A549 (cell line): ENCODE data around the gene EPHB1. TPM values are rescaled to one million over a fixed set of nuclear protein-coding genes. Genes with fewer than 3 reads are reported as not detected.

ENCODE experiments used
- ATAC-seq, 2 experiments: fragments of 200-7000 bp in 1 of 2; fragments of >200 bp in 1 of 2; cut with Nextera tagmentation in 1 of 2; cut with Tn5 transposase in 1 of 2; 3 replicates each; pipeline versions ENCODE4 v1.8.0 to v1.9.1; 2018 to 2020; ENCODE audit warnings: mild to moderate bottlenecking in 1 of 2, moderate library complexity in 1 of 2
- CTCF ChIA-PET: fragments of 300-600 bp; sonication (Branson Sonifier 250); formaldehyde crosslinking; extraction: SDS; loops from one replicate; lab custom pipeline; 2021; ENCODE audit warnings: antibody characterized with exemption, inconsistent platforms; lab: Yijun Ruan, JAX
- POLR2A ChIA-PET: fragments of 350-600 bp; formaldehyde crosslinking; extraction: SDS; loops from one replicate; lab custom pipeline; 2021; ENCODE audit warnings: antibody characterized with exemption, inconsistent platforms; lab: Yijun Ruan, JAX
- DNase-seq, 2 experiments: peaks; one replicate each; pipeline versions ENCODE4 v3.0.0 to v3.0.0-alpha.2; 2011 to 2016; ENCODE audit warnings: low read depth in 1 of 2, low spot score in 1 of 2
- FAIRE-seq: peaks from 2 replicates; lab custom pipeline; 2011; peaks lifted over from hg19 to GRCh38; lab: Jason Lieb, UNC
- H3K27ac ChIP-seq, 2 experiments: fragments of >200 bp; sonication (Bioruptor Twin); formaldehyde crosslinking; 3 replicates each; pipeline ENCODE4 v1.5.1; 2016 to 2017
- H3K4me1 ChIP-seq: fragments of >200 bp; sonication (Bioruptor Twin); formaldehyde crosslinking; 3 replicates; pipeline ENCODE4 v1.6.1; 2016
- H3K4me2 ChIP-seq: fragments of >200 bp; sonication (Bioruptor Twin); formaldehyde crosslinking; 3 replicates; pipeline ENCODE4 v1.6.1; 2016
- H3K4me3 ChIP-seq: fragments of >200 bp; sonication (Bioruptor Twin); formaldehyde crosslinking; 3 replicates; pipeline ENCODE4 v1.5.1; 2016
- H3K9me3 ChIP-seq: fragments of >200 bp; sonication (Bioruptor Twin); formaldehyde crosslinking; 3 replicates; pipeline ENCODE4 v1.6.1; 2016
- BHLHE40 ChIP-seq: IDR thresholded peaks from 2 replicates; pipeline ENCODE4 v1.6.1; 2012; ENCODE audit warnings: low read depth, low read length, inconsistent platforms
- CBX2 ChIP-seq: fragments of 200-600 bp; sonication (generic); IDR thresholded peaks from 2 replicates; pipeline ENCODE4 v1.6.1; 2016; ENCODE audit warnings: low read depth, mild to moderate bottlenecking, borderline replicate concordance
- CBX8 ChIP-seq: fragments of 200-600 bp; sonication (generic); IDR thresholded peaks from 2 replicates; pipeline ENCODE4 v1.6.1; 2016
- CHD4 ChIP-seq: fragments of 200-600 bp; sonication (generic); IDR thresholded peaks from 2 replicates; pipeline ENCODE4 v1.6.1; 2016; ENCODE audit warnings: antibody characterized with exemption, mild to moderate bottlenecking, borderline replicate concordance
- EHF ChIP-seq: fragments of 250-450 bp; sonication (Bioruptor Pico); IDR thresholded peaks from 2 replicates; pipeline ENCODE4 v1.5.0; 2020; ENCODE audit warnings: mild to moderate bottlenecking
- EHMT2 ChIP-seq: fragments of 200-600 bp; sonication (generic); IDR thresholded peaks from 2 replicates; pipeline ENCODE4 v1.6.1; 2016; ENCODE audit warnings: antibody characterized with exemption, low read depth, mild to moderate bottlenecking, moderate library complexity
- FOSB ChIP-seq: fragments of 250-450 bp; sonication (Bioruptor Pico); IDR thresholded peaks from 2 replicates; pipeline ENCODE4 v1.5.0; 2020; ENCODE audit warnings: mild to moderate bottlenecking, moderate library complexity
- FOXS1 ChIP-seq: fragments of 250-450 bp; sonication (Bioruptor Pico); IDR thresholded peaks from 2 replicates; pipeline ENCODE4 v1.5.0; 2020; ENCODE audit warnings: mild to moderate bottlenecking, moderate library complexity
- GATA3 ChIP-seq: IDR thresholded peaks from 2 replicates; pipeline ENCODE4 v1.6.1; 2012; ENCODE audit warnings: borderline replicate concordance
- HOXA7 ChIP-seq: fragments of 250-450 bp; sonication (Bioruptor Pico); IDR thresholded peaks from 2 replicates; pipeline ENCODE4 v1.5.0; 2020; ENCODE audit warnings: mild to moderate bottlenecking, moderate library complexity
- JUN ChIP-seq, 2 experiments: fragments of >200 bp; sonication (Bioruptor Twin); formaldehyde crosslinking; IDR thresholded peaks; 2 replicates in 1 of 2; 3 replicates in 1 of 2; pipeline ENCODE4 v1.6.1; 2016 to 2017
- KDM1A ChIP-seq: fragments of 200-600 bp; sonication (generic); IDR thresholded peaks from 2 replicates; pipeline ENCODE4 v1.6.1; 2016; ENCODE audit warnings: low read depth, mild to moderate bottlenecking
- KDM5A ChIP-seq: fragments of 200-600 bp; sonication (generic); IDR thresholded peaks from 2 replicates; pipeline ENCODE4 v1.6.1; 2016; ENCODE audit warnings: antibody characterized with exemption, mild to moderate bottlenecking
- NFE2L2 ChIP-seq: fragments of 150-350 bp; conservative IDR thresholded peaks from 2 replicates; pipeline ENCODE4 v1.6.1; 2014; ENCODE audit warnings: low read length
- PHF8 ChIP-seq: fragments of 200-600 bp; sonication (generic); IDR thresholded peaks from 2 replicates; pipeline ENCODE4 v1.6.1; 2016; ENCODE audit warnings: low read depth, mild to moderate bottlenecking, antibody characterized with exemption, moderate library complexity, borderline replicate concordance
- RAD21 ChIP-seq, 2 experiments: fragments of >200 bp in 1 of 2; sonication (Bioruptor Twin) in 1 of 2; formaldehyde crosslinking in 1 of 2; IDR thresholded peaks in 1 of 2; conservative IDR thresholded peaks in 1 of 2; 2 replicates in 1 of 2; 3 replicates in 1 of 2; pipeline ENCODE4 v1.6.1; 2012 to 2018; ENCODE audit warnings: inconsistent platforms in 1 of 2
- RCOR1 ChIP-seq: fragments of 150-350 bp; IDR thresholded peaks from 2 replicates; pipeline ENCODE4 v1.6.1; 2014; ENCODE audit warnings: antibody characterized with exemption, low read length, low read depth
- RNF2 ChIP-seq: fragments of 200-600 bp; sonication (generic); IDR thresholded peaks from 2 replicates; pipeline ENCODE4 v1.6.1; 2016; ENCODE audit warnings: low read depth, mild to moderate bottlenecking, antibody characterized with exemption, moderate library complexity, borderline replicate concordance
- TFCP2L1 ChIP-seq: fragments of 250-450 bp; sonication (Bioruptor Pico); IDR thresholded peaks from 2 replicates; pipeline ENCODE4 v1.5.0; 2021; ENCODE audit warnings: mild to moderate bottlenecking
- TP53 ChIP-seq: fragments of 250-450 bp; sonication (Bioruptor Pico); IDR thresholded peaks from 2 replicates; pipeline ENCODE4 v1.5.0; 2021; ENCODE audit warnings: mild to moderate bottlenecking, moderate library complexity
- ZC3H11A ChIP-seq: fragments of 450-650 bp; IDR thresholded peaks from 2 replicates; pipeline ENCODE4 v1.6.1; 2014; ENCODE audit warnings: antibody characterized with exemption, mild to moderate bottlenecking
- ZFP36 ChIP-seq: fragments of 450-650 bp; IDR thresholded peaks from 2 replicates; pipeline ENCODE4 v1.6.1; 2014; ENCODE audit warnings: borderline replicate concordance; ENCODE audit not compliant: partially characterized antibody
- ZNF302 ChIP-seq: fragments of 250-450 bp; sonication (Bioruptor Pico); IDR thresholded peaks from 2 replicates; pipeline ENCODE4 v1.9.0; 2021; ENCODE audit warnings: inconsistent platforms, mild to moderate bottlenecking, moderate library complexity
- ZSCAN20 ChIP-seq: fragments of 250-450 bp; sonication (Bioruptor Pico); IDR thresholded peaks from 2 replicates; pipeline ENCODE4 v1.8.0; 2022; ENCODE audit warnings: mild to moderate bottlenecking, moderate library complexity
- WGBS: methylation state at CpG from one replicate; pipeline ENCODE4 v1.1.6; 2017; ENCODE audit errors: missing lambda C conversion rate; 5-methylcytosine and 5-hydroxymethylcytosine counted together
- polyA plus RNA-seq, 4 experiments: library from polyadenylated mRNA; depleted of rRNA in 3 of 4; stranded (reverse); fragments of >200 nt; fragmentation: RNase III in 1 of 4; extraction: RNeasy Plus Mini Kit Qiagen cat#74134 plus additional on column Dnase treatment in 1 of 4; gene quantifications; 2 replicates in 3 of 4; 3 replicates in 1 of 4; pipeline ENCODE4 v1.2.3, GENCODE V29; 2011 to 2017
- TF ChIP-seq, protein P1 (sequence below): fragments of 250-450 bp; sonication (Bioruptor Pico); IDR thresholded peaks from 2 replicates; pipeline ENCODE4 v1.5.0; 2020; ENCODE audit warnings: low read depth, mild to moderate bottlenecking, moderate library complexity
- TF ChIP-seq, protein P2 (sequence below): IDR thresholded peaks from 2 replicates; pipeline ENCODE4 v1.6.1; 2012
- TF ChIP-seq, protein P3 (sequence below): fragments of >200 bp; sonication (Bioruptor Twin); formaldehyde crosslinking; IDR thresholded peaks from 3 replicates; pipeline ENCODE4 v1.5.1; 2016

EPHB1 gene
- polyA plus RNA-seq, 2 of the 4 experiments (the other 2 are of a cell fraction): 0.18 to 0.21 TPM

DNA sequence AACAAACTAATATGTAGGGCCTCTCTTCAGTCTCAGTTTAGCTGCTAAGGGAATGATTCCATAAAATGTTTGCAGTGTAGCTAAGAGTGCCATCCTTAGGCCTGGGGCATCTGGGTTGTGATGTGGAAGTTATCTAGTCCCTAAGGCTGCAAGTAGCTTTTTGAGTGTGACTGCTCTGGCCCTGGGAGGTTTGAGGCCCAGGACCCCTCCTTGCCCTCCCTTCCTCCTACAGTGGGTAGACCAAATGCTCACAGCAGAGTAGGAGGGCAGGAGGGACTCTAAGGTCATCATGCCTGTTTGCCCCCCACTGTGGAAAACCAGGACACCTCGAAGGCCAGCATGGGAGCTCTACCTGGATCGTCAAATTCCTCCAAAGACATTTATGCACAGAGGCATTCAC lies 115.0 kb downstream of the EPHB1 start:
- WGBS: 6% methylated on average over 2 of the region's 2 CpGs
- no peak overlapping the region for H3K4me3 ChIP-seq

DNA sequence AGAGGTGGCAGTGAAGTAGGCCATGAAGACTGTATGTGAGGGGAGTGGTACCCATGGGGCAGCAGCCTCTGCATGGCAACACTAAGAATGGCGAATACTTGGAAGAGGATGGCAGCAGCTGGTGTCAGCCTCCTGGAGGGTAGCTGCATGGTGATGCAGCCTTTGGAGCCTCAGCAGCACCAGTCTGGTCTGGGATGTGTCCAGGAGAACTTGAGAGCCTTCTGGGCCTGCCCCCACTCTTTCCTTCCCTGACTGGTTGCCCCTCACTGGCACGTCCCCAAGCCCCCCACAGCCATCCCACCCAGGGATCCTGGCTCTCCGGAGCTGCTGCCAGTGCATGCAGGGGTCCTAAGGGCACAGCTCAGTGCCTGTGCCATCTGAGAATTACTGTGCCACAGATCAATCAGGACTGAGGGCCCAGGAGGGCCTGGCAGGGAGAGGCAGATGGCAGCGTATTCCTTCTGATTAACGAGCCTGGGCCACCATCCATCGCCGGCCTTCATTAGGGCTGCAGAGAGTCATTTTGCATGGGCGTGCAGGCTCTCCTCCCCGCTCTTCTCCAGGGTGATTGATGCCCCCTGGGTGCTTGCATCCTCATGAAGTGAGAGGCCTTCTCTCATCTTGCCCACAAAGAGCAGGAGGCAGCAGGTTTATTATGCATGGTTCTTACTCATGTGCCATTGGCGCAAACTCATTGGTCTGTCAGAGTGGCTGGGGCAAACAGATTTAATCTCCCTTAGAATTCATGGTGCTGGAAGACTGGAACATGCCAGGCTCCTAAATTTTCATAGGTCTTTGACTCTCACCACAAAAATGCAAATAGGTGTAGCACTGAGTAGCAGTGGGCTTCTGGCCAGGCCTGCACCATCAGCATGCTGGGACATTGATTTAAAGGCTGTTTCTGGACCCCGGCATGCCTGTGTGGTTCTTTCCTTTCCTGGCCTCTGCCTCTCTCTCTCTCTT lies 116.8 kb downstream of the EPHB1 start:
- WGBS: 50% methylated on average over 3 of the region's 11 CpGs
- Histone ChIP-seq H3K4me2 (no peak overlapping the region), H3K4me1 (no peaks in the 10 kb centered on the region), H3K9me3 (no peaks in the 10 kb centered on the region), H3K4me3 (no peak overlapping the region), H3K27ac (no peak overlapping the region)
- DNase-seq (no peak), ATAC-seq (no peak), FAIRE-seq (no peak)
- ChIA-PET POLR2A (no interaction called here), CTCF (no interaction called here)
- TF ChIP-seq ZSCAN20 (CRISPR knock-in tag): no peak
- TF ChIP-seq CHD4: no peak
- TF ChIP-seq HOXA7 (CRISPR knock-in tag): no peak
- TF ChIP-seq ZC3H11A: no peak
- TF ChIP-seq PHF8: no peak

More for the DNA sequence above, 115.0 kb downstream of the EPHB1 start:
- no peak for FAIRE-seq
- Histone ChIP-seq H3K4me2 (no peak overlapping the region), H3K4me1 (no peaks in the 10 kb centered on the region)
- POLR2A ChIA-PET: no interaction called here
- CTCF ChIA-PET: no interaction called here
- no peak for DNase-seq
- TF ChIP-seq GATA3 (no peak), CHD4 (no peak), ZC3H11A (no peak), RNF2 (no peak), FOXS1 (CRISPR knock-in tag) (no peak), TP53 (no peak), TFCP2L1 (no peak), ZNF302 (CRISPR knock-in tag) (no peak), EHF (no peak), RAD21 (conservative IDR thresholded peaks at IDR 0.05 in 1 of 2, IDR thresholded peaks at IDR 0.05 in 1 of 2) (no peak), RCOR1 (no peak), EHMT2 (no peak), ZFP36 (no peak), NFE2L2 (no peak)
- TF ChIP-seq, protein P1, sequence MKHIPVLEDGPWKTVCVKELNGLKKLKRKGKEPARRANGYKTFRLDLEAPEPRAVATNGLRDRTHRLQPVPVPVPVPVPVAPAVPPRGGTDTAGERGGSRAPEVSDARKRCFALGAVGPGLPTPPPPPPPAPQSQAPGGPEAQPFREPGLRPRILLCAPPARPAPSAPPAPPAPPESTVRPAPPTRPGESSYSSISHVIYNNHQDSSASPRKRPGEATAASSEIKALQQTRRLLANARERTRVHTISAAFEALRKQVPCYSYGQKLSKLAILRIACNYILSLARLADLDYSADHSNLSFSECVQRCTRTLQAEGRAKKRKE (CRISPR knock-in tag): no peak
- TF ChIP-seq, protein P2, sequence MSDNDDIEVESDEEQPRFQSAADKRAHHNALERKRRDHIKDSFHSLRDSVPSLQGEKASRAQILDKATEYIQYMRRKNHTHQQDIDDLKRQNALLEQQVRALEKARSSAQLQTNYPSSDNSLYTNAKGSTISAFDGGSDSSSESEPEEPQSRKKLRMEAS: no peak
- TF ChIP-seq, all 56 proteins: peak for 0
- no peak for ATAC-seq
- Histone ChIP-seq H3K9me3 (no peaks in the 10 kb centered on the region), H3K27ac (no peak overlapping the region)

DNA sequence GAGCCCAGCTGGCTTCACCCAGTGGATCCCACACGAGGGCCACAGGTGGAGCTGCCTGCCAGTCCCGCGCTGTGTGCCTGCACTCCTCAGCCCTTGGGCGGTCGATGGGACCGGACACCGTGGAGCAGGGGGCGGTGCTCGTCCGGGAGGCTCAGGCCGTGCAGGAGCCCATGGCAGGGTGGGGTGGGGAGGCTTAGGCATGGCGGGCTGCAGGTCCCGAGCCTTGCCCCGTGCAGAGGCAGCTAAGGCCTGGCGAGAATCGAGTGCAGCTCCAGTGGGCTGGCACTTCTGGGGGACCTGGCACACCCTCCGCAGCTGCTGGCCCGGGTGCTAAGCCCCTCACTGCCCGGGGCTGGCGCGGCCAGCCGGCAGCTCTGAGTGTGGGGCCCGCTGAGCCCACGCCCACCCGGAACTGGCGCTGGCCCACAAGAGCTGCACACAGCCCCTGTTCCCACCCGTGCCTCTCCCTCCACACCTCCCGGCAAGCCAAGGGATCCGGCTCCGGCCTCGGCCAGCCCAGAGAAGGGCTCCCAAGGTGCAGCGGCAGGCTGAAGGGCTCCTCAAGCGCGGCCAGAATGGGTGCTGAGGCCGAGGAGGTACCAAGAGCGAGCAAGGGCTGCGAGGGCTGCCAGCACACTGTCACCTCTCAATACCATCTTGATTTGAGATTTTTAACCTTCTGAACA lies 121.4 kb downstream of the EPHB1 start:
- no peak for FAIRE-seq
- Histone ChIP-seq H3K9me3 (no peaks in the 10 kb centered on the region), H3K4me2 (no peak overlapping the region), H3K4me3 (no peak overlapping the region), H3K4me1 (no peaks in the 10 kb centered on the region), H3K27ac (no peak overlapping the region)
- CTCF ChIA-PET: no interaction called here
- 38% methylated on average over 9 of the region's 37 CpGs for WGBS
- TF ChIP-seq CBX8 (no peak), KDM1A (no peak), JUN (IDR thresholded peaks at IDR 0.05) (no peak), ZSCAN20 (CRISPR knock-in tag) (no peak), KDM5A (no peak), RAD21 (conservative IDR thresholded peaks at IDR 0.05 in 1 of 2, IDR thresholded peaks at IDR 0.05 in 1 of 2) (no peak), CHD4 (no peak), CBX2 (no peak), BHLHE40 (no peak), FOSB (CRISPR knock-in tag) (no peak), EHF (no peak)
- TF ChIP-seq, protein P1 (CRISPR knock-in tag): no peak
- TF ChIP-seq, protein P3, sequence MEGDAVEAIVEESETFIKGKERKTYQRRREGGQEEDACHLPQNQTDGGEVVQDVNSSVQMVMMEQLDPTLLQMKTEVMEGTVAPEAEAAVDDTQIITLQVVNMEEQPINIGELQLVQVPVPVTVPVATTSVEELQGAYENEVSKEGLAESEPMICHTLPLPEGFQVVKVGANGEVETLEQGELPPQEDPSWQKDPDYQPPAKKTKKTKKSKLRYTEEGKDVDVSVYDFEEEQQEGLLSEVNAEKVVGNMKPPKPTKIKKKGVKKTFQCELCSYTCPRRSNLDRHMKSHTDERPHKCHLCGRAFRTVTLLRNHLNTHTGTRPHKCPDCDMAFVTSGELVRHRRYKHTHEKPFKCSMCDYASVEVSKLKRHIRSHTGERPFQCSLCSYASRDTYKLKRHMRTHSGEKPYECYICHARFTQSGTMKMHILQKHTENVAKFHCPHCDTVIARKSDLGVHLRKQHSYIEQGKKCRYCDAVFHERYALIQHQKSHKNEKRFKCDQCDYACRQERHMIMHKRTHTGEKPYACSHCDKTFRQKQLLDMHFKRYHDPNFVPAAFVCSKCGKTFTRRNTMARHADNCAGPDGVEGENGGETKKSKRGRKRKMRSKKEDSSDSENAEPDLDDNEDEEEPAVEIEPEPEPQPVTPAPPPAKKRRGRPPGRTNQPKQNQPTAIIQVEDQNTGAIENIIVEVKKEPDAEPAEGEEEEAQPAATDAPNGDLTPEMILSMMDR: no peak
- no peak for DNase-seq
- POLR2A ChIA-PET: no interaction called here
- no peak for ATAC-seq
